Measurements from ENCODE around the gene AKR1B15. TPM values are rescaled to one million over a fixed set of nuclear protein-coding genes. Genes with fewer than 3 reads are reported as not detected.
"Not testable (repeated sequence)": the region's sequence is repeated elsewhere in the genome, so short reads cannot be mapped to it uniquely, and the experiment has no call there.

The AKR1B15 gene
- total RNA-seq, 1 donor from 2014 or later, result not detected

DNA sequence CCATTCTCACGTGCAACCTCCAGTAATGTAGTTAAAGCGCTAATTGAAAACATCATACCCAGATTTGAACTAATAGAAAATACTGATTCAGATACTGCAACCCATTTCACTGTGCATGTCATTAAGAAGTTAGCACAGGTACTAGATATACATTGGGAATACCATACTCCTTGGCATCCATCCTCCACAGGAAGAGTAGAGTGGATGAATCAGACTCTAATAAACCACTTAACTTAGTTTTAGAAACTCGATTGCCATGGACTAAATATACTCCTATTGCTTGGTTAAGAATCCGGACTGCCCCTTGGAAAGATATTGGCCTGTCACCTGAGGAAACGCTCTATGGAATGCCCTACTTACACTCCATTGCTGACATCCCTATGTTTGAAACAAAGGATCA, 9.5 kb downstream of the AKR1B15 start:
- intact Hi-C loops (cut with micrococcal nuclease), result no loop called here

DNA sequence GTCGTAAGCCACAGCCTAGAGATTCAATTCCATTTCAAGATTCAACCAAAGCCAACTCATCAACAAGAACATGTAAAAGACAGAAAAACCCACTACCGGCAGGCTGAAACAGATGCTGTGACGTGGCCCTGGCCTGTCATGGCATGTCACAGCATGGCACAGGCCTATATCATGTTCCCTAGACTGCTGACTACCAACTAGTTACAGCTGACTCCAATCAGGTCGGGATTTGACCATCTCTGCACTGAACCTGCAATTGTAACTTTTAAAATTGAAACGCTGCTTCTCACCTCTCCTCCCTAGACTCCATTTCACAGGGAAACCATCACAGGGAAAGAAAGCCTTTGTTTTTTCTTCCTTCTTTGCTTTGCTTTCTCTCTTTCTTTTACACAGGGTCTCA, 12.7 kb downstream of the AKR1B15 start:
- intact Hi-C loops (cut with micrococcal nuclease), result not testable (repeated sequence)

DNA sequence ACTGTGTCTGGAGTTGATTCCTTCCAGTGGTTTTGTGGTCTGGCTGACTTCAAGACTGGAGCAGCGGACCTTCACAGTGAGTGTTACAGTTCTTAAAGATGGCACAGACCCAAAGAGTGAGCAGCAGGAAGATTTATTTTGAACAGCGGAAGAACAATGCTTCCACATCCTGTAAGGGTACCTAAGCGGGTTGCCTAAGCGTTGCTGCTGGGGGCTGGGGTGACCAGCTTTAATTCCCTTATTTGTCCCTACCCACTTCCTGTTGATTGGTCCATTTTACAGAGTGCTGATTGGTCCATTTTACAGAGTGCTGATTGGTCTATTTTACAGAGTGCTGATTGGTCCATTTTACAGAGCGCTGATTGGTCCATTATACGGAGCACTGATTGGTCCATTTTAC, 13.2 kb downstream of the AKR1B15 start:
- intact Hi-C loops (cut with micrococcal nuclease), result no loop called here

DNA sequence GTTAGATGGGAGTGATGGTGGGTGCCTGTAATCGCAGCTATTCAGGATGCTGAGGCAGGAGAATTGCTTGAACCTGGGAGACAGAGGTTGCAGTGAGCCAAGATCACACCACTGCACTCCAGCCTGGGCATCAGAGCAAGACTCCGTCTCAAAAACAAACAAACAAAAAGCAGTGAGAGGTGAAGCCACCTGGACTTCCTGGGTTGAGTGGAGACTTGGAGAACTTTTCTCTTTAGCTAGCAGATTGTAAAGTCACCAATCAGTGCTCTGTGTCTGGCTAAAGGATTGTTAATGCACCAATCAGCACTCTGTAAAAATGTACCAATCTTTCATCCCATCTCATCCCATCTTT, 14.5 kb downstream of the AKR1B15 start:
- intact Hi-C loops (cut with micrococcal nuclease), result not testable (repeated sequence)

DNA sequence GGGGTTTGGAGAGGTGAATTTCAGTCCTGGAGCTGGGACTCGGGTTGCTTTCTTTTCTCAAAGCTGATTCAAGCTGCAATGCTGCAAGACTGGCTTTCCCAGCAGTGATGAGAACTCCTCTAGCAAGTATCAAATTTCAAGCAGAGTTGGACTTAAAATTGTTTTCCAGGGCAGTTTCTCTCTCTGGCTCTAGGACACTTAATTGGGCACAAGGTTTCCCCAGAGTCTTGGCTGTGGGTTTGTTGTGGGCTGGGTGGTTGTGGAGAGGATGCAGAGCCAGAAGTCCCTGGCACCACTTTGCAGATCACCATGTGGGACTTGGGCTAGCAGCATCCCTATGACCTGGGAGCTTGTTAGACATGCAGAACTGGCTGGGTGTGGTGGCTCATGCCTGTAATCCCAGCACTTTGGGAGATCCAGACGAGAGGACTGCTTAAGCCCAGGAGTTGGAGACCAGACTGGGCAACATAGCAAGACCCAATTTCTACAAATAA, 16.8 kb downstream of the AKR1B15 start:
- intact Hi-C loops (cut with micrococcal nuclease), result no loop called here

DNA sequence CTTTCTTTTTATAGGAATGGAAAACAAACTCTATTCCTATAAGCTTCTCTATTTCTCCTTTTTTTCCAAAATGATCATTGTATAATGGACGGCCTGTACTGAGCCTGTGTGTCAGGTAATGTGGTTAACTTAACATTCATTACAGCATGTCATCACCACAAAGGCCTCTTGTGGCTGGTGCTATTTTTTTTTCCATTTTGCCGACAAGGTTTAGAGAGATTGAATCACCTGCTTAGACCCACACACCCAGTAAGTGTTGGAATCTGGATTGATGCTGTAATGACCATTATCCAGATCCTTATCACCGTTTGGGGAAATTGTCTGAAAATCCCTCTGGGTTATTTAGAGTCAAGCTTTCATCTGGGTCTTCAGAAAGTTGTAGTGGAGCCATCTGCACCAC, 18.5 kb downstream of the AKR1B15 start:
- intact Hi-C loops (cut with micrococcal nuclease), result no loop called here

DNA sequence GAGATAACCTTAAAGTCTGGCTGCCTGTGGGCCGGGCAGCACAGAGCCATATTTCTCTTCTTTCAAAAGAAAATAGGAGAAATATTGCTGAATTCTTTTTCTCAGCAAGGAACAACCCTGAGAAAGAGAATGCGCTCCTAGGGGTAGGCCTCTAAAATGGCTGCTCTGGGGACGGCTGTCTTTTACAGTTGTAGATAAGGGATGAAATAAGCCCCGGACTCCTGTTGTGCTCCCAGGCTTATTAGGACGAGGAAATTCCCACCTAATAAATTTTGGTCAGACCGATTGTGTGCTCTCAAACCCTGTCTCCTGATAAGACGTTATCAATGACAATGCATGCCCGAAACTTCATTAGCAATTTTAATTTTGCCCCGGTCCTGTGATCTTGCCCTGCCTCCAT, 21.1 kb downstream of the AKR1B15 start:
- intact Hi-C loops (cut with micrococcal nuclease), result not testable (repeated sequence)

DNA sequence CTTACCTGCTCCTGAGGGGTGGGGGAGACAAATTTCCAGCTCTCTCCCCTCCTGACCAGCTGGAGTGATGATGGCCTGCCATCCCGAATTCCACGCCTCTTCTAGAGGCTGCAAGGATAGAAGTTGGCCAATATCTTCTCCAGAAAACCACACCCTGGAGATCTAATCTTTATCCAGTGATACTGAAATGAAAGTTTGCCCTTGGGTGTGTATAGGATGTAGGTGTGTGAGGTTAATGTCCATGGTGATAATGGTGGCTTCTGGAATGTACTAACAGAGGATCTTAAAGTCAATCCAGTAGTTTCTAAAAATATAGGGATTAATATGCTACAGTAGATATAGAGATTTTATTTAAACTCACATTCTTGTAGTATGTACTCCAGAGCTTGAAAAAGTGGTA, 22.2 kb downstream of the AKR1B15 start:
- intact Hi-C loops (cut with micrococcal nuclease), result no loop called here

DNA sequence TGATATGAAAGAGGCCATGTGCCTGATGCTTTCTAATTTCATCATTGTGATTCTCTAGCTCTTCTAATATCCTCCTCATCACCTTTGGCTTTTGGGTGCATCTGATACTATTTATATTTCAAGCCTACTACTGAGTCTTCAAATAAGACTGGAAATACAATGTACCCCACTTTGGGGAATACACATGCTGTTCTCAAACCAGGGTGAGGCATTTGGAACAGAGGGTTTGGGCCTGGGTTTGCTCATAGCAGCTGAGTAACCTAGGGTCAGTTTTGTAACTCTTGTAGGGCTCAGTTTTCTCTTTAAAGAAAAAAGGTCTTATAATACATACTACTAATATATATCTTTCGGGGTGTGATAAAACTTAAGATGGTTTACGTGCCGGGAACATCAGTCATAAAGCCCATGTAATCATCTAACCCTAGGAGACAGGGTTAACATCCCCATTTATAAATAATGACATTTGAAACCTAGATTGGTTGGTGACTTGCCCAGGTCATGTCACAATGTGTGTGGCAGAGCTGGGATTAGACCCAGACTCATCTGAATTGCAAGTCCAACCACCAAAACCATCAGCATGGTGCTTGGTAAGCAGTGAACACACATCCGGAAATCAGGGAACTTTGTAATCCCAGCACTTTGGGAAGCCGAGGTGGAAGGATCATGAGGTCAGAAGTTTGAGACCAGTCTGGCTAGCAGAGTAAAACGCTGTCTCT, 23.0 kb downstream of the AKR1B15 start:
- intact Hi-C loops (cut with micrococcal nuclease), result no loop called here

DNA sequence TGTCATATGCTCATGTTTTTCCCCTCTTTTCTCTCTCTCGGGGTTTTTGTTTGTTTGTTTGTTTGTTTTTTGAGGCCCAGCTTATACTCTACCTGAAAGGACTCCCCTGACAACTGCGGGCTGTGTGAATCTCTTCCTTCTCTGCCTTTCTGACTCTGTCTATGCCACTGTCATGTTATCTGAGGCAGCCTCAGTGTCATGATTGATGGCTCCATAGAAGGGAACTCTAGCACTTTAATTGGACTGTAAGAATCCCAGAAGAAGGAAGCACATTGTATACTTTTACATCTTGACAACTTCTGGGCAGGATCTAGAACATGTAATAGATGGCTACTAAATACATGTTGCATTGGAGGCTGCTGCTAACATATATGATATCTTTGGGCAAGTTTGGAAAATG, 25.4 kb downstream of the AKR1B15 start:
- intact Hi-C loops (cut with micrococcal nuclease), result no loop called here

DNA sequence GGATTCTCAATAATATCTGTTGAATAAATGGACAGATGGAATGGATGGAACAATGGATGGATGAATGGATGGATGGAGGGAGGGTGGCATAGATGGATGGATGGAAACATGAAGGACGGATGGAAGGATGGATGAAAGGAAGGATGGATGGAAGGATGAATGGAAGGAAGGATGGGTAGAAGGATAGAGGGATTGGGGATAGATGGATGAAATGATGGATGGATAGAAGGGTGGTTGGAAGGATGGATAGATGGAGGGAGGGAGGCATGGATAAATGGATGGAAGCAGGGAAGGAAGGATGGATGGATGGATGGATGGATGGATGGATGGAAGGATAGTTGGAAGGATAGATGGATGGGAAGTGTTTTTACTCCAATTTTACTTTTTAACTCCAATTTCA, 35.4 kb downstream of the AKR1B15 start:
- intact Hi-C loops (cut with micrococcal nuclease), result no loop called here

DNA sequence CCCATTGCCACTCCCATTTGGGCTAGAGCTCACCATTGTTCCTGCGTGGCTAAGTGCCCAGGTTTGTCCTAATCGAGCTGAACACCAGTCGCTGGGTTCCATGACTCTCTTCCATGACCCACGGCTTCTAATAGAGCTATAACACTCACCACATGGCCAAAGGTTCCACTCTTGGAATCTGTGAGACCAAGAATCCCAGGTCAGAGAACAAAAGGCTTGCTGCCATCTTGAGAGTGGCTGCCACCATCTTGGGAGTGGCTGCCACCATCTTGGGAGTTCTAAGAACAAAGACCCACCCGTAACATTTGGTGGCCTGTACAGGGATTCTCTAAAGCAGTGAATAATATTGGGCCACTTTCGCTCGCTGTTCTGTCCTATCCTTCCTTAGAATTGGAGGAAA, 37.0 kb downstream of the AKR1B15 start:
- intact Hi-C loops (cut with micrococcal nuclease), result no loop called here

DNA sequence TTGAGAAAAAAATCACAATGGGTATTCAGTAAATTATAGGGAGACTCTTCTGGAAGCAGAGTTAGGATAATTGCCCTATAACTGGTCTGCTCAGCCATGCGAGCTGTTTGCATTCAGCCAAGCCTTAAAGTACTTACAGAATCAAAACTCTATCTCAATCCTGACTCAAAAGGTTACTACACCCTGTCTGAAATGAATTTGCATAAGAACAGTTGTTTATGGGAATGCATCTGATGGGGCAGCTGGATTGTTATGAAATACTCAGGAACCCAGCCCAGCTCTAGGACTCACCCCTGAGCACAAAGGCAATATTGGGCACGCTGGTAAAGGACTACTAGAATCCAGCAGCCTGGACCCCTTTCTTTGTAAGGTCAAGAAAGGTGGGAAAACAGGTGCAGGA, 38.8 kb downstream of the AKR1B15 start:
- intact Hi-C loops (cut with micrococcal nuclease), result no loop called here

DNA sequence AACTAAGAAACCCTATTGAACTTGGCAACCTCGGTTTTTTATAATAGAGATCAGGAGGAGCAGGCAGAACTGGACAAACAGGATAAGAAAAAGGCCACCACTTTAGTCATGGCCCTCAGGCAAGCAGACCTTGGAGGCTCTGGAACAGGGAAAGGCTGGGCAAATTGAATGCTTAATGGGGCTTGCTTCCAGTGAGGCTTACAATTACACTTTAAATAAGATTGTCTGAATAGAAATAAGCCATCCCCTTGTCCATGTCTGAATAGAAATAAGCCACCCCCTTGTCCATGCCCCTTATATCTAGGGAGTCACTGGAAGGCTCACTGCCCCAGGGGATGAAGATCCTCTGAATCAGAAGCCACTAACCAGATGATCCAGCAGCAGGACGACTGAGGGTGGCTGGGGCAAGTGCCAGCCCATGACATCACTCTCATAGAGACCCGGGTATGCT, 40.6 kb downstream of the AKR1B15 start:
- intact Hi-C loops (cut with micrococcal nuclease), result no loop called here

DNA sequence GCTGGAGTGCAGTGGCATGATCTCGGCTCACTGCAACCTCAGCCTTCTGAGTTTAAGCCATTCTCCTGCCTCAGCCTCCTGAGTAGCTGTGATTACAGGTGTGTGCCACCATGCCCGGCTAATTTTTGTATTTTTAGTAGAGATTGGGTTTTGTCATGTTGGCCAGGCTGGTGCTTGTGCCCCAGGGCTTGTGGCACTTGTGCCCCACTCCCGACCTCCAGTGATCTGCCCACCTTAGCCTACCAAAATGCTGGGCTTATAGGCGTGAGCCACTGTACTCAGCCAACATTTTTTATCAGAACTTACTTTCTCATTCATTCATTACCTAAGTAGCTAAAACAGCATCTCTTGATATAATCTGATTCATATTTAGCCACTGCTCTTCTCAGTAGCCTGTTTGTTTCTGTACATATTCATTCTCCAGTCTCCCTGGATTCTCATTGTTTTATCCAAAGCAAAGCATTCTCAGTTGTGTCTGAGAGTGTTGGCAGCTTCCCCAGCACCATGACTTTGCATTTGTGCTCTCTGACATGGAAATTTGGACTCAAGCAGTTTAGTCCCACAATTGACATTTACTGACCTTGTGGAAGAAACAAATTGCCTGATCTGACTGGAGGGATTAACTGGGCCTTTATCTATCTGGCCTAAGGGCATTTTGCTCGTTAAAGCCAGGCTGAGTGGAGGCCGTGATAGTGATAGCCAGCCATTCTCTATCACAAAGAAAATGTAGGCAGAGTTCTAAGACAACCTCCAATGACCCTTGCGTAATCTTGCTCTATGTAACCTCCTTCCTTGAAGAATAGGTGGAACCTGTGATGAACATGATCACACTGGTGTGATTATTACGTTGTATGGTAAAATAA, 44.9 kb downstream of the AKR1B15 start:
- intact Hi-C loops (cut with micrococcal nuclease), result no loop called here

DNA sequence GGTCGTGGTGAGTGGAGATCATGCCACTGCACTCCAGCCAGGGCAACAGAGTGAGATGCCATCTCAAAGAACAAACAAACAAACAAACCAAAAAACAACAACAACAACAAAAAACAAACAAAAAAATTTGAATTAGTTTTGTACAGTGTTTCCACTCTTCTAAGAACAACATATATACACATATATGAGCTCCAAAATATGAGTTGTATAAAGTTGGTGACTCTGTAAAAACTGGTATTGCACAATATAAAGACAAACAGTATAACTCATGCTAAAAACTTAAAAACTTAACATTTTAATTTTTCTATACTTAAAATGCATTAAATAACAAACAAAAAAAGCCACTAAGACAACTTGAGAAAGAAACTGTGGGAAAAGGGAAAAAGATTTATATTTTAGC, 46.0 kb downstream of the AKR1B15 start:
- intact Hi-C loops (cut with micrococcal nuclease), result no loop called here

DNA sequence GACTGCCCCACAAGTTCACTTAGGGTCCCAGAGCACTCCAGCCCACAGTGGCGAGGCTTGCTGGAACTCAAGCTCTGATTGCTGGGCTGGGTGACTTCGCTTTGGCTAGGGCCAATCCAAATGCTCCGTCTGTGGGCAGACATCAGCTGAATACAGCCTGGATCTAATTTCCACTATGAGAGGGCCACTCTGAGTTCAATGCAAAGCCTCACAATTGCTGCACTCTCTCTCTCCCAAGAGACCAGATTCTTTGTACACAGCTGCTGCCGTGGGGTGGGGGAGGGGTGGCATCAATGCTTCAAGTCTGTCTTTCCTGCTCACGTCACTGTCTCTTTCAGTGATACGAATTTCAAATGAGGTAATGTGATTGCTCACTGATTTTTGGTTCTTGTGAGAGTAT, 50.5 kb downstream of the AKR1B15 start:
- intact Hi-C loops (cut with micrococcal nuclease), result no loop called here

DNA sequence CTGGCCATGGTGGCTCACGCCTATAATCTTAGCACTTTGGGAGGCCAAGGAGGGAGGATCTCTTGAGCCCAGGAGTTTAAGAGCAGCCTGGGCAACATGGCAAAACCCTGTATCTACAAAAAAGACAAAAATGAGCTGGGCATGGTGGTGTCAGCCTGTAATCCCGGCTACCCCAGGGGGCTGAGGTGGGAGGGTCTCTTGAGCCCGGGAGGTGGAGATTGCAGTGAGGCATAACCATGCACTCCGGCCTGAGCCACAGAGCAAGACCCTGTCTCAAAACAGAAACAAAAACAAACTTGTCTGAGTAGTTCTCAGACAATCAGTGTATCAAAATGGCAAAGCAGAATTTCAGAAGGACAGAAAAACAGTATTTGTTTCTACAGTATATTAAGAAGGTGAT, 52.5 kb downstream of the AKR1B15 start:
- intact Hi-C loops (cut with micrococcal nuclease), result no loop called here

DNA sequence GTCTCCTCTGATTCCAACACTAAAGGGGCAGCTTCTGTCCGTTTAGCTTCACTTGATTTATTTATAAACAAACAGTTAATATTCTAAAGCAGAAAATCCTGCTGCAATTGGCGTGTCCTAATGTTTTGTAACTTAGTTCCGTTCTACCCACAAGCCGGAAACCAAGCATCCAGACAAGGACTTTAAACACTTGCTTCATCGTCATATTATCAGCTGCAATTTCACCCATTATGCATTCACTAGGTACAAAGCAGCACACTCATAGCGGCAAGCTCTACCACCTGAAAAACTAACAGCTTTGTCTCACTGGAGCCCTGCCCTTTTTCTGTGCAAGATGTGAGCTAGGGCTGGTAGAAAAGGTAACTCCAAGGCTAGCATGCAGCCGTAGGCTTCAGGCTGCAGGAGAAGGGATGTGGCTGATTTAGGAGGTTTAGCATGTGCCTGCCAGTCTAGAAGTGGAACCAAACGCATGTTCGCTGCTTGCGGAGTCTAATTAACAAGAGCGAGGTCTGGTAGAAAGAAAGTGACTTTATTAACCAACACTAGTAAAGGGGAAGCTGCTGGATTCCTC, 54.1 kb downstream of the AKR1B15 start:
- intact Hi-C loops (cut with micrococcal nuclease), result no loop called here

DNA sequence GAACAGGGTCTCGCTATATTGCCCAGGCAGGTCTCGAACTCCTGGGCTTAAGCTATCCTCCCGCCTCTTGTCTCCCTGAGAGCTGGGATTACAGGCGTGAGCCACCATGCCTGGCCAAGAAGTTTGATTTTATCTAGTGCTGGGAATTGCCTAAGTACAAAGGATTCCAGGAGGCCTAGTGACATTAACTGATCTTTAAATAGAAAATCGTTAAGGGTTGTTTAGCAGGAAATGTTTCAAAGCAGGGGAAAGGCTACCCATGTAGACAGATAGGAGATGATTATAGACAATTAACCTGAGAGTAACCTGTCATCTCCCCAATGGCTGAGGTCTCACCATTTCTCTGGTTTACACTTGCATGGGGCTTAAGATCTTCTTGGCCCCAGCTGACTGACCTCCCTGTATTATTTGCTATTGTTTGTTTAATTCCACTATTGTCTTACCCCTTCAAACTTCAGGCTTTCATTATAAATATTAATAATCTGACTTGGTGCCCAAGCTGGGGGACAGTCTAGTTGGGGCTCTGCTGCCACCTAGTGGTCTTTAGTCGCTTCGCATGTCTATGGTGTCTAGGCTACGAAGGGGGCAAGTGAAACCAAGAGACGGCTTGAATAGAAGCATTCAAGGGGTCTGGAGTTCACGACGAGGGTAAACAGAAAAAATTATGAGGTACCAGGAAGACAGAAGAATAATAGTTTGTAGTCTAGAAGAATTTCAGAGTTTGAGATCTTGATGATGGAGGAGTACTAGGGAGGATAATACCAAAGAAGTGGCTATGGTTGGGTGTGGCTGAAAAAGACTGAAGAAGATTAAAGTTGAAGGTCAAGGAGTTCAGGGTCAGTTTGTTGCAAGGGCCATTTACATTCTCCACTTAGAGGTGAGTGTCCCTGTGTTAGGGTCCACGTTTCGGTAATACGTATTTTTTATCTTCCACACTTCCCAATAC, 57.3 kb downstream of the AKR1B15 start:
- intact Hi-C loops (cut with micrococcal nuclease), result loop anchor here (1.0 to 5.0 kb wide), 5 partner anchors 41 to 346 kb away; partner anchors contain the start of genes AKR1B15 and BPGM

DNA sequence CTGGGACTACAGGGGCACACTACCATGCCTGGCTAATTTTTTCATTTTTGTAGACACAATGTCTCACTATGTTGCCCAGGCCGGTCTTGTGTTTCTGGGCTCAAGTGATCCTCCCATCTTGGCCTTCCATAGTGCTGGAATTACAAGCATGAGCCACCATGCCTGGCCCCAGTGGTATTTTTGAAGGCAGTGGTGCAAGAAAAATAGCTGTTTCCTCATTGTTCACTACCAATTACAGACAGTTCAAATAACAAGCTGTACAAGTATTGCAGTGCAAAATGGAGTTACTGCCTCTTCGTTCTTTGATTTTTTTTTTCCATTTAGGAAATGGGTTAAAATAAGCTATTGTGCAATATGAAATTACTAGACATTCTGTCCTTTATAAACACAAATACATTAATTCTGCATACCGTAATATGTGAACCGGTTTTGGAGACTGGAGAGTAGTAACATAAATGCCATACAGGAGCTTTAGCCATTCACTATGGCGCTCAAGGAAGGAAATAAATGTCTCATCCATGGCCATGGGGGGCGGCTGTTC, 62.8 kb downstream of the AKR1B15 start:
- intact Hi-C loops (cut with micrococcal nuclease), result no loop called here

All from T-helper 2 cell treated with Interferon-gamma antibody and Interleukin-4, amounts not matched to agents 100 ng/mL and 5 ng/mL, for 36 hours (primary cell).